ENCODE results near the gene PRSS33.

The PRSS33 gene

GRCh38 chr16:2776500-2777139, 10.7 kb downstream of the PRSS33 start:
- DNase-seq = no peak

GRCh38 chr16:2775765-2776499, 11.4 kb downstream of the PRSS33 start:
- DNase-seq = no peak

- no peak for DNase-seq
These were observed 12.1 kb downstream of the PRSS33 start for GRCh38 chr16:2775131-2775716.

- no peak for DNase-seq
These were observed 13.0 kb downstream of the PRSS33 start for GRCh38 chr16:2774161-2774891.

- no peak for DNase-seq
These were observed 14.0 kb downstream of the PRSS33 start for GRCh38 chr16:2773188-2773968.

- no peak for DNase-seq
These were observed 15.6 kb downstream of the PRSS33 start for GRCh38 chr16:2771496-2772402.

- DNase-seq = peak; percentile 34
These were observed 17.1 kb downstream of the PRSS33 start for GRCh38 chr16:2770057-2770951.

GRCh38 chr16:2769675-2770056, 17.7 kb downstream of the PRSS33 start:
- no peak for DNase-seq

GRCh38 chr16:2769100-2769529, 18.2 kb downstream of the PRSS33 start:
- no peak for DNase-seq

GRCh38 chr16:2768403-2769089, 18.8 kb downstream of the PRSS33 start:
- DNase-seq = no peak

GRCh38 chr16:2767891-2768290, 19.5 kb downstream of the PRSS33 start:
- DNase-seq = no peak

- no peak for DNase-seq
These were observed 20.1 kb downstream of the PRSS33 start for GRCh38 chr16:2767140-2767731.

GRCh38 chr16:2766430-2767139, 20.8 kb downstream of the PRSS33 start:
- no peak for DNase-seq

- DNase-seq = no peak
These were observed 21.6 kb downstream of the PRSS33 start for GRCh38 chr16:2765462-2766404.

GRCh38 chr16:2764718-2765117, 22.6 kb downstream of the PRSS33 start:
- DNase-seq = no peak

- DNase-seq = no peak
These were observed 24.2 kb downstream of the PRSS33 start for GRCh38 chr16:2763173-2763572.

GRCh38 chr16:2762711-2763110, 24.6 kb downstream of the PRSS33 start:
- DNase-seq = no peak
